Pancreas (tissue), 10 donors: ENCODE results near the gene PIGP. TPM values are rescaled to one million over a fixed set of nuclear protein-coding genes. Genes with fewer than 3 reads are reported as not detected.

Experiments
- ATAC-seq, 4 donors: fragments of 200-7000 bp; cut with Tn5 transposase; one replicate each; pipeline versions ENCODE4 v1.8.0 to v1.9.1; 2020; ENCODE audit warnings: mild to moderate bottlenecking in 4 of 4, moderate library complexity in 4 of 4
- DNase-seq, 6 donors: peaks; one replicate each; pipeline ENCODE4 v3.0.0-alpha.2; 2020
- FAIRE-seq: peaks from 2 replicates; lab custom pipeline; 2012; peaks lifted over from hg19 to GRCh38; lab: Jason Lieb, UNC
- H3K27ac ChIP-seq, 4 donors: fragments of 200-600 bp; sonication (generic); 1 replicate in 3 of 4; 2 replicates in 1 of 4; pipeline versions ENCODE4 v1.5.0 to v1.8.0; 2020
- H3K27me3 ChIP-seq, 4 donors: fragments of 200-600 bp; one replicate each; pipeline ENCODE4 v1.8.0; 2021
- H3K36me3 ChIP-seq, 3 donors: fragments of 200-600 bp; sonication (generic) in 1 of 3; one replicate each; pipeline versions ENCODE4 v1.5.0 to v1.8.0; 2020 to 2021
- H3K4me1 ChIP-seq, 3 donors: fragments of 200-600 bp; one replicate each; pipeline ENCODE4 v1.8.0; 2021
- H3K4me3 ChIP-seq, 4 donors: fragments of 200-600 bp; sonication (generic) in 2 of 4; one replicate each; pipeline versions ENCODE4 v1.5.0 to v1.8.0; 2020 to 2021
- H3K9me3 ChIP-seq, 4 donors: fragments of 200-600 bp; one replicate each; pipeline ENCODE4 v1.8.0; 2021
- CTCF ChIP-seq, 4 donors: fragments of 200-600 bp; sonication (generic) in 3 of 4; IDR thresholded peaks; one replicate each; pipeline versions ENCODE4 v1.5.0 to v1.8.0; 2021; ENCODE audit warnings: antibody characterized with exemption in 4 of 4
- WGBS, 2 donors: extraction: QIAGEN DNeasy Blood & Tissue Kit; methylation state at CpG; one replicate each; pipeline ENCODE4 v1.1.7; 2013; 5-methylcytosine and 5-hydroxymethylcytosine counted together
- intact Hi-C, 3 donors: fragments of 100-400 bp; cut with DNase I; formaldehyde crosslinking; loops; one replicate each; pipeline versions ENCODE4 v1.11.1 to v1.14.2; 2022
- polyA plus RNA-seq, 2 donors: library from polyadenylated mRNA; stranded (reverse); fragments of 200-250 nt; gene quantifications; one replicate each; pipeline ENCODE4 v1.2.3, GENCODE V29; 2013
- total RNA-seq, 6 donors: library from RNA; stranded (reverse); fragmentation: NEBNext Ultra II Directional in 4 of 6; extraction: Animal tissue kit (Norgen Biotek cat#: 25700) in 4 of 6; gene quantifications; one replicate each; pipeline versions ENCODE4 v1.2.1 to v1.2.4, GENCODE V29; 2021 to 2023
- donor health status: healthy with polysubstance abuse.
- donor health status: DM: no; HTN: no; CAD: no; lungs with moderate emphysema.
- donor health status: DM: no; HTN: no; CAD: no.
- donor health status: control.
- donor health status: control.
- donor health status: Bipolar disorder and iron deficiency.
- donor health status: DM: yes; HTN: yes; CAD: no.
- donor health status: DM: no; HTN: no; CAD: no.
- donor health status: DM: no; HTN: no; CAD: no.
- donor health status: DM: yes; HTN: yes; CAD: no.

PIGP gene
- total and polyA plus RNA-seq, 8 donors, result 14.8 to 29.3 (median 17.2) TPM

DNA sequence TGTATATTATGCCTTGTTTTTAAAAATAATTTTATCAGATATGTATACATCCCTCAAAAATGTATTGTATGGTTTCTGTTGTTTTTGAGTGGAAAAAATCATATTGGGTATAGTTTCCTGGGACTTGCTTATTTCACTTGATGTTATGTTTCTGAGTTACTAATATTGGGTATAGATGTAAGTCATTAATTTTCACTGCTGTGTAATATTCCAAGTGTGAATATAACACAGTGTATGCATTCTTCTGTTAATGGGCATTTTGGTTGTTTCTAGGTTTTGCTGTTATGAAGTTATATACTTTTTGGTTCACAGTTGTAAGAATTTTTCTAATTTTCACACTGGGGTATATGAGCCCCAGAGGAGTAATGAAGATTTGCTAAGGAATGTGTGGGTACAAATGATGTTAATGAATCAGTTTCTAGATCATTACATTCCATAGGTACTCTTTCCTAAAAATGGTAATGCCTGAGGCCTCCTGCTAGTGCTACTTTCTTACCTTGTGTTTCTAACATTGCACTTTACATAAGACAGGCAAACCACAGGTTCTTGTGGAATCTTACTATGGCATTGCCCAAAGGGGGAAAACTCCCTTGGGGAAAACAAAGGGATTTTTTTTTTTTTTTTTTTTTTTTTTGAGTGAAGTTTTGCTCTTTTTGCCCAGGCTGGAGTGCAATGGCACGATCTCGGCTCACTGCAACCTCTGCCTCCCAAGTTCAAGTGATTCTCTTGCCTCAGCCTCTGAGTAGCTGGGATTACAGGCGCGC is 3.4 kb upstream of the PIGP start:
- FAIRE-seq, result no peak
- 98 to 99% methylated on average over 4 of the region's 4 CpGs for WGBS, 2 donors
- Histone ChIP-seq H3K27me3 (no peaks in the 10 kb centered on the region), H3K27ac (no peak overlapping the region), H3K4me1 (peaks cover 0 to 11% (median 6%) of the 10 kb centered on the region in 3 donors), H3K9me3 (no peaks in the 10 kb centered on the region), H3K36me3 (no peaks in the 10 kb centered on the region), H3K4me3 (no peak overlapping the region)
- TF ChIP-seq CTCF (IDR thresholded peaks at IDR 0.05), result no peak
- no peak for ATAC-seq
- intact Hi-C loops, result no loop called here
- no peak for DNase-seq

GRCh38 chr21:37075214-37075770 is 2.4 kb upstream of the PIGP start:
- H3K4me3 ChIP-seq, result no peak overlapping the region
- H3K36me3 ChIP-seq, result no peaks in the 10 kb centered on the region
- H3K27ac ChIP-seq, result no peak overlapping the region
- H3K27me3 ChIP-seq, result no peaks in the 10 kb centered on the region
- no peak for FAIRE-seq
- H3K9me3 ChIP-seq, result no peaks in the 10 kb centered on the region
- 84 to 87% methylated on average over 4 of the region's 4 CpGs for WGBS, 2 donors
- intact Hi-C loops, result no loop called here
- no peak for DNase-seq
- no peak for TF ChIP-seq CTCF (IDR thresholded peaks at IDR 0.05)
- H3K4me1 ChIP-seq, result peaks cover 0 to 11% (median 8%) of the 10 kb centered on the region in 3 donors
- no peak for ATAC-seq

- Histone ChIP-seq H3K4me1 (peaks cover 0 to 8% (median 5%) of the 10 kb centered on the region in 3 donors), H3K36me3 (no peaks in the 10 kb centered on the region), H3K4me3 (peak overlapping the region; percentile 79 to 90 (median 85)), H3K27ac (peak overlapping the region; percentile 97 to 99 (median 98)), H3K9me3 (no peaks in the 10 kb centered on the region), H3K27me3 (no peaks in the 10 kb centered on the region)
- FAIRE-seq (no peak), ATAC-seq (no peak), DNase-seq (no peak)
- intact Hi-C loops, result no loop called here
- TF ChIP-seq CTCF (IDR thresholded peaks at IDR 0.05), result no peak
- 15% methylated on average over 9 of the region's 9 CpGs for WGBS, 2 donors
These were observed 1.7 kb upstream of the PIGP start for GRCh38 chr21:37074546-37074945.

DNA sequence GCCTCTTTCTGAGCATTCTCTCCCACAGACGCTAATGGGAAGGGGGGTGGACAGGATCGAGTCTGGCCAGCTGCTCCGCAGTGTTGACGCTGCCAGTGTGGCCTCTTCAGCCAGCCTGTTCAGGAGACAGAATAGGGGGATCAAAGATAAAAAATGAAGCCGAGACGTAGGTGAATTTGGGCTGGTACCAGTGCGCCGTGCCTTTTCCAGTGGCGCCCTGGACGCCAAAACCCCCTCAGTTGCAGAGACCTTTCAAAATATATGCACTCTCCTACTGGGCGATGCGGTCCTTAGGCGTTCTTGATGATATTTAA is 1.3 kb upstream of the PIGP start:
- H3K27me3 ChIP-seq, result no peaks in the 10 kb centered on the region
- no peak for TF ChIP-seq CTCF (IDR thresholded peaks at IDR 0.05)
- FAIRE-seq, result no peak
- peak in 3 of 4 donors; percentile 11 to 19 (median 13) for ATAC-seq
- intact Hi-C loops, result no loop called here
- peaks cover 0 to 8% (median 5%) of the 10 kb centered on the region in 3 donors for H3K4me1 ChIP-seq
- peak in 1 of 6 donors; percentile 74 for DNase-seq
- H3K36me3 ChIP-seq, result no peaks in the 10 kb centered on the region
- H3K4me3 ChIP-seq, result peak overlapping the region; percentile 79 to 90 (median 85)
- no peaks in the 10 kb centered on the region for H3K9me3 ChIP-seq
- peak overlapping the region; percentile 97 to 99 (median 98) for H3K27ac ChIP-seq
- WGBS, 2 donors, result 1% methylated on average over 13 of the region's 13 CpGs
